Thoracic aorta (tissue), 2 donors: ENCODE data around the gene DACT2. TPM values are rescaled to one million over a fixed set of nuclear protein-coding genes. Genes with fewer than 3 reads are reported as not detected.

Source experiments
- ATAC-seq: fragments of 150-250 bp; one replicate; pipeline ENCODE4 v1.8.0; 2017; ENCODE audit warnings: low read depth; ENCODE audit not compliant: insufficient number of reproducible peaks, low FRiP score
- DNase-seq: peaks from one replicate; pipeline ENCODE4 v3.0.0-alpha.2; 2020; ENCODE audit warnings: low spot score
- H3K27ac ChIP-seq, 2 donors: fragments of 200-600 bp; sonication (generic); 1 replicate in 1 of 2; 2 replicates in 1 of 2; pipeline ENCODE4 v1.5.1; 2016; ENCODE audit warnings: mild to moderate bottlenecking in 2 of 2, moderate library complexity in 2 of 2
- H3K27me3 ChIP-seq: fragments of 200-600 bp; sonication (generic); replicated peaks from 2 replicates; pipeline ENCODE4 v1.6.0; 2016; ENCODE audit warnings: mild to moderate bottlenecking; ENCODE audit not compliant: insufficient read depth
- H3K36me3 ChIP-seq: fragments of 200-600 bp; sonication (generic); one replicate; pipeline ENCODE4 v1.5.1; 2016
- H3K4me1 ChIP-seq, 2 donors: fragments of 200-600 bp; sonication (generic); 1 replicate in 1 of 2; 2 replicates in 1 of 2; pipeline versions ENCODE4 v1.5.1 to v1.6.0; 2016; ENCODE audit warnings: low read depth in 2 of 2, mild to moderate bottlenecking in 1 of 2; ENCODE audit not compliant: control insufficient read depth in 1 of 2
- H3K4me3 ChIP-seq: fragments of 200-600 bp; sonication (generic); 2 replicates; pipeline ENCODE4 v1.5.1; 2016; ENCODE audit warnings: mild to moderate bottlenecking
- H3K9me3 ChIP-seq: fragments of 200-600 bp; sonication (generic); 2 replicates; pipeline ENCODE4 v1.5.1; 2016
- total RNA-seq, 2 donors: library from RNA; depleted of rRNA; stranded (reverse); fragments of >200 nt; gene quantifications; one replicate each; pipeline versions ENCODE4 v1.1.0 to v1.2.3, GENCODE V29; 2016
- TF ChIP-seq, protein P1 (sequence below): fragments of 200-600 bp; sonication (generic); IDR thresholded peaks from one replicate; pipeline ENCODE4 v1.5.1; 2019; ENCODE audit warnings: antibody characterized with exemption

Gene DACT2
- total RNA-seq, 2 donors from 2014 or later, result 0.28 to 0.41 TPM

DNA sequence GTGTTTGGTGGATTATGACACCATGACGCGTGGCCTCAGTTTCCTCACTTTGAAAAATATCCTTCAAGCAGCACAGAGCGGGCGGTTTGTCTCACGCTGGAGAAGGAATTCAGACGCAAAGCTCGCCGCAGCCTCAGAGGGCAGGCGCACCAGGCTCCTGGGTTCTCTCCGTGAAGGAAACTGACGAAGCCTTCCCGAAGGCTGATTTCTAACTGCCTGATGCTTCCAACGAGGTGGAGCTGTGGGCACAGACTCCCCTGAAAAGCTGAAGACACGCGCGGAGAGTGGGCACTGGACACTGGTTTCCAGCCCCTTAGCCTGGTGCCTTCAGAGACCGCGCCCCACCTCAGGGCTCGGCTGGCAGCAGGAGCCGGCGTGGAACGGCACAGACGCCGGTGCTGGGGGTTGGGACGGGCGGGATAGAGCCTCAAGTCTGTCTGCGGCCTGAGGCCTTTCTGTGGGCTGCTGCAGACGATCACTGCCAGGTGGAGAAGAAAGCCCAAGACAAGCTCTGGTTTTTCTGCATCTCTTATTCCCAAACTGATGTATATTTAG is 56.1 kb downstream of the DACT2 start:
- H3K4me3 ChIP-seq, result no peak overlapping the region
- no peaks in the 10 kb centered on the region for H3K36me3 ChIP-seq
- H3K27me3 ChIP-seq, result no peaks in the 10 kb centered on the region
- H3K27ac ChIP-seq, result no peak overlapping the region
- no peaks in the 10 kb centered on the region for H3K4me1 ChIP-seq
- TF ChIP-seq, protein P1, sequence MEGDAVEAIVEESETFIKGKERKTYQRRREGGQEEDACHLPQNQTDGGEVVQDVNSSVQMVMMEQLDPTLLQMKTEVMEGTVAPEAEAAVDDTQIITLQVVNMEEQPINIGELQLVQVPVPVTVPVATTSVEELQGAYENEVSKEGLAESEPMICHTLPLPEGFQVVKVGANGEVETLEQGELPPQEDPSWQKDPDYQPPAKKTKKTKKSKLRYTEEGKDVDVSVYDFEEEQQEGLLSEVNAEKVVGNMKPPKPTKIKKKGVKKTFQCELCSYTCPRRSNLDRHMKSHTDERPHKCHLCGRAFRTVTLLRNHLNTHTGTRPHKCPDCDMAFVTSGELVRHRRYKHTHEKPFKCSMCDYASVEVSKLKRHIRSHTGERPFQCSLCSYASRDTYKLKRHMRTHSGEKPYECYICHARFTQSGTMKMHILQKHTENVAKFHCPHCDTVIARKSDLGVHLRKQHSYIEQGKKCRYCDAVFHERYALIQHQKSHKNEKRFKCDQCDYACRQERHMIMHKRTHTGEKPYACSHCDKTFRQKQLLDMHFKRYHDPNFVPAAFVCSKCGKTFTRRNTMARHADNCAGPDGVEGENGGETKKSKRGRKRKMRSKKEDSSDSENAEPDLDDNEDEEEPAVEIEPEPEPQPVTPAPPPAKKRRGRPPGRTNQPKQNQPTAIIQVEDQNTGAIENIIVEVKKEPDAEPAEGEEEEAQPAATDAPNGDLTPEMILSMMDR, result no peak
- H3K9me3 ChIP-seq, result no peaks in the 10 kb centered on the region
- ATAC-seq (no peak), DNase-seq (no peak)

GRCh38 chr6:168261234-168261633 is 58.3 kb downstream of the DACT2 start:
- H3K27ac ChIP-seq, result no peak overlapping the region
- H3K4me3 ChIP-seq, result no peak overlapping the region
- no peak for ATAC-seq
- H3K27me3 ChIP-seq, result no peaks in the 10 kb centered on the region
- TF ChIP-seq, protein P1, result no peak
- H3K4me1 ChIP-seq, result no peaks in the 10 kb centered on the region
- no peaks in the 10 kb centered on the region for H3K9me3 ChIP-seq
- no peak for DNase-seq
- H3K36me3 ChIP-seq, result no peaks in the 10 kb centered on the region

DNA sequence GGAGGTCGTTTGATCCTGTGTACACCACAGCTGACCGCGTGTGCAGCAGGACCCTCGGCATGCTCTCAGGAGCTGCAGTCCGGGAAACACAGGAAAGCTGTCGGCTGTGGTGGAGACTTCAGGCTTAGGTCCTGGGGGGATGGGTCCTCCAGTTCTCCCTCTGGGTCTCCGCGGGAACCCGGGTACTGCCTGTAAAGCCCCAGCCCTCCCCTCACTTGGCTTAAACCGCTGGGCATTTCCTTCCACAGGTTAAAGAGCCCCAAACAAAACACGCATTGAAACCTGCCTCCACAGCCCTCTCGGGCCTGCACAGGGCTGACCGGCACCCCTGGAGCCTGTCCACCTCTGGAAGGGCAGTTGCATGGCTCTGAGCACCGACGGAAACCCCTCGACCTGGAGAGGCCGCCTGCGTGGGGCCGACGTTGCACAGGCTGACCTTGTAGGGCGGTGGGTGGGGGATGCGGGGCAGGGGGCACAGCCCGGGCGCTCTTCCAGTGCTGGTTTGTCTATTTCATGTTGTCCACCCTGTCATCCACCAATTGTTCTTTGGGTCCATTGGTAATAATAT is 59.1 kb downstream of the DACT2 start:
- Histone ChIP-seq H3K9me3 (no peaks in the 10 kb centered on the region), H3K27ac (no peak overlapping the region), H3K4me3 (no peak overlapping the region), H3K4me1 (no peaks in the 10 kb centered on the region), H3K36me3 (no peaks in the 10 kb centered on the region), H3K27me3 (no peaks in the 10 kb centered on the region)
- ATAC-seq (no peak), DNase-seq (no peak)
- TF ChIP-seq, protein P1, result no peak

DNA sequence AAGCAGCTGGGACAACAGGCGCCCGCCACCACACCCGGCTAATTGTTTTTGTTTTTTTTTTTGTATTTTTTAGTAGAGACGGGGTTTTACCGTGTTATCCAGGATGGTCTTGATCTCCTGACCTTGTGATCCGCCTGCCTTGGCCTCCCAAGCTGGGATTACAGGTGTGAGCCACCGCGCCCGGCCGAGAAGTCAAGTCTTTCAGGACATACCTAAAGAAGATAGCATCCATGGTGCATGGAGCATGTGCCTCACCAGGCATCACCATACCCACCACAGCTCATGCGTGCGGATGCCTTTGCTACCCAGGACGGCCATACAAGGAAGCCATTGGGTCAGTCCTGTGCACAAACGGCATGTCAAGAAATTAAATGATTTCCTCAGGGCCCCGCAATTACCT is 60.8 kb downstream of the DACT2 start:
- H3K36me3 ChIP-seq, result no peaks in the 10 kb centered on the region
- no peak overlapping the region for H3K27ac ChIP-seq
- no peak overlapping the region for H3K4me3 ChIP-seq
- TF ChIP-seq, protein P1, result no peak
- ATAC-seq (no peak), DNase-seq (no peak)
- no peaks in the 10 kb centered on the region for H3K4me1 ChIP-seq
- no peaks in the 10 kb centered on the region for H3K9me3 ChIP-seq
- no peaks in the 10 kb centered on the region for H3K27me3 ChIP-seq

GRCh38 chr6:168256940-168257339 is 62.6 kb downstream of the DACT2 start:
- DNase-seq (no peak), ATAC-seq (no peak)
- Histone ChIP-seq H3K27ac (no peak overlapping the region), H3K36me3 (no peaks in the 10 kb centered on the region), H3K9me3 (no peaks in the 10 kb centered on the region), H3K4me3 (no peak overlapping the region), H3K27me3 (no peaks in the 10 kb centered on the region), H3K4me1 (no peaks in the 10 kb centered on the region)
- TF ChIP-seq, protein P1, result no peak

Other genes starting within 250 kb of the DACT2 start
- gene FRMD1, start 240.6 kb downstream of the DACT2 start, total RNA-seq, result not detected
- 100 to 1,000 TPM; 334 to 424 TPM for gene SMOC2, start 121.4 kb upstream of the DACT2 start, total RNA-seq